GM19240 (cell line): ENCODE results near the gene MSRB2.
"Not testable (repeated sequence)": the region's sequence is repeated elsewhere in the genome, so short reads cannot be mapped to it uniquely, and the experiment has no call there.

ENCODE experiments used
- DNase-seq: peaks from one replicate; pipeline ENCODE4 v3.0.0; 2011; ENCODE audit warnings: low spot score; ENCODE audit not compliant: insufficient read length

Gene MSRB2

DNA sequence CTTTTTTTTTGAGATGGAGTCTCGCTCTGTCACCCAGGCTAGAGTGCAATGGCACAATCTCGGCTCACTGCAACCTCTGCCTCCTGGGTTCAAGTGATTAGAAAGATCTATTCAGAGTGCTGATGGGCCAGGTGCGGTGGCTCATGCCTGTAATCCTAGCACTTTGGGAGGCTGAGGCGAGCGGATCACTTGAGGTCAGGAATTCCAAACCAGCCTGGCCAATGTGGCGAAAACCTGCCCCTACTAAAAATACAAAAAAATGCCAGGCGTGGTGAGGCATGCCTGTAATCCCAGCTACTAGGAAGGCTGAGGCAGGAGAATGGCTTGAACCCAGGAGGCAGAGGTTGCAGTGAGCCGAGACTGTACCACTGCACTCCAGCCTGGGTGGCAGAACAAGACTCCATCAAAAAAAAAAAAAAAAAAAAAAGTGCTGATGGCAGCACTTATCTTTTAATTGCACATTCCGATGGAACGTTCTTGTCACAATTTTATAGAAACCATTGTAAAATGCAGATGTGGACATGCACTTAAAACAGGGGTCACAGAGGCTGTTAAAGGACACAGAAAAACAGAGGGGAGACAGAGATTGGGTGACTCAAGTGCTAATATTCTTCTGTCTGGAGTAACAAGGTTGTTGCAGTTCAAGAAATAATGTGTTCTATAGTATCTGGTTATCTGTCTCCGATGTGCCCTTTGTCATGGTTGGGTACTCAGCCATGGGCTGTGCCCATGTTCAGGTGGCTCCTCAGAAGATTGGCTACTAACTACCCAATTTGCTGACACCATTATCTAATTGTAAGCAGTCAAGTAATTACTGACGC lies 25.1 kb upstream of the MSRB2 start:
- not testable (repeated sequence) for DNase-seq

DNA sequence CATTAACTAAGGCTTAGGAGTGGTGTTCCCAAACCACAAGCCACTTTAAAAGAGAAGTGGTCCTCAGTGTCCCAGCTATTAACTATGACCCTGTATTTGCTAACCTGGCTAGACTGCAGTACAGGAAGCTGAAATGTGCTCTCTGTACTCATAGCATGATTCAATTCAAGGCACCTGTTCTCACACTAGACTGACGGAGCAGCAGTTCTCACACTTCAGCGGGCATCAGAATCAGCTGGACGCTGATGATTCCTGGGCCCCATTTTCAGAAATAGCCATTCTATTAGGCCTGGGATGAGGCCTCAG lies 24.5 kb upstream of the MSRB2 start:
- no peak for DNase-seq

DNA sequence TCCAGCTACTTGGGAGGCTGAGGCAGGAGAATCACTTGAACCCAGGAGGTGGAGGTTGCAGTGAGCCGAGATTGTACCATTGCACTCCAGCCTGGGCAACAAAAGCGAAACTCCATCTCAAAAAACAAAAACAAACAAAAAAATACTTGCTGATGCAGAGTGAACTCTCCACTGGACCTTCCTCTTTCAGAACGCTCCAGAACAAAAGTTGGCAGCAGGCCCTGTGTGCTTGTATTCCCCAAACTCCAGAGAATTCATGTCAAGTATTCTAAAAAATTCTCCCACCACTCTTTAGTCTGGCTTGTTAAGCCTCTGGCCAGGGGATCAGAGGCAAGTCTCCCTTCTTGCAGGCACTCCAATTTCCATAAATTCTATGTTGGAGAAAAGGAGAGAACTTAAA lies 22.8 kb upstream of the MSRB2 start:
- DNase-seq = not testable (repeated sequence)

DNA sequence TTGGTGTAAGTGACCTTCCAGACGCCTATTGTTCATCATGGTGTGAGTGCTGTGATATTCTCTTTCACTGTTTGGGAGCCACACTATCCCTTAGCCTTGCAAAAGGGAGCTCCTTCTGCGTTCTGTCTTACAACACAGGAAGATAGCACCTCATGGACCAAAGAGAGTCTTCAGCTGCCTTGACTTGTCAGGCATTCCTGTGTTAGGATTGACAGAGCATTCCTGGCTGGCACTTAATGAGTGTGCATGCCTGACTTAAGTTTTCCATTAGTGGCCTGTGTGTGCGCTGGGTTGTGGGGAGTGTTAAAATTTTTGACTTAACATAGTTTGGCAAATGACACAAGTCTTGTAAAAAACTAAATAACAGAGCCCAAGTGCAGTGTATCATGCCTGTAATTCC lies 21.9 kb upstream of the MSRB2 start:
- DNase-seq = no peak

DNA sequence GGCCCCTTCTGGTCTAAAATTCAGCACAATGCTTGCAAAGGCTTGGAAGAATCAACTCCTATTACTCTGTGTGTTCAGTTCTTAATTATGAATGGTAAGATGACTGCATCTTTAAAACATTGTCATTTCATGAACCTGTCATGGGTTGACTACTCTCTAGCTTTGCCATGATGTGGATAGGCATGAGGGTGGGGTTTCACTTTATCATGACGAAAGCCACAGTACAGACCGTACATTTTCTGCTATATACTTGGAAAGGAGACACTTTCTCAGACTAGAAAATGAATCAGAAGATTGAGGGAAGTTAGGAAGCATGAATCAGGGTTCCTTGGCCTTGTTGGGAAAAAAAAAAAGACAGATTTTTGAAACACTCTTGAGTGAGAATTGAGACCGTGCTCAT lies 19.7 kb upstream of the MSRB2 start:
- no peak for DNase-seq

DNA sequence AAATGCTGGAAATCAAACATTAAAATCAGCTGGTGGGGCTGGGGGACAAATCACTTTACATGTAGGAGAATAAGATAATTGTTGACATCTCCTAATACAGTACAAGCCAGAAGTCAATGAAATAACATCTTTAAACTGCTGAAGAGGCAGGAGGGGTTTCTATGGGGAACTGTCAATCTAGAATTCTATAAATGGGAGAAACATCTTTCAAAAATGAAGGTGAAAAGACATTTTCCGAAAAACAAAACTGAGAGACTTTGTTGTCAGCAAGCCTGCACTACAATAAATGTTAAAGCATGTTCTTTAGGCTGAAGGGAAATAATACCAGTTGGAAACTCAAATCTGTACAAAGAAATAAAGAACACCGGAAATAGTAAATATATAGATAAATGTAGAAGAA lies 17.3 kb upstream of the MSRB2 start:
- DNase-seq = no peak

DNA sequence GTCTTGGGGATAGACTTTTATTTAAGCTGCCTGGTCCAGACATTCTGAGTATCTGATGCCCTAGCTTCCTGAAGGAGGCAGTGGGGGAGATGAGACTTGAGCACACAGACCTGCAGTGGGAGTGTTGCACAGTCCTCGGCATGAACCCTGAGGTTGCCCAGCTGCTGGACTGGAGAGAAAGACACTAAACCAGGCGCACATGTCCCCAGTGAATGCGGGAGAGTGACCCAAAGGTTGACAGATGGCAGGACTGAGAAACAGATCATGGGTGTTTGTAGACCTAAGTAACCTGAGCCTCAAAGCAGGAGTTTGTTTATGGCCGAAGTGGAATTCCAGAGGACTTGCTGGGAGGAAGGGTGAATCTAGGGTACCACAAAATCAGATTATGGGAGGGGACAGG lies 15.7 kb upstream of the MSRB2 start:
- DNase-seq = no peak

DNA sequence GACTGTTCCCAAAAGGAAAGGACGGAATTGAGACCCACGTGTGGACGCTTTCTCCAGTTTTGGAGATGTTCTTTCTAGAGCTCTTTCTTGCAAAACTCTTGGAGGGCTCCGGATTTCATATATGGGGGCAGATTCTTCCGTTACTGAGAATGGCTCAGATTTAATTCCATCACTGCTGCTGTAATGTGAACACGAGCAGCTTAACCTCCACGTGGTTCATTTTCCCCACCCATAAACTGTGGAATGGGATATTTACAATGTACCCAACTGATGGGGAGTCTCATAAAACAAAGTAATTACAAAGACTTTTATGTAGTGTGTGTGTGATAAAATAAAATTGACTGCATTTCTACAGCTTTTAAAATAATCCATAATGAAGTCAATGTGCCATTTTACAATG lies 15.1 kb upstream of the MSRB2 start:
- DNase-seq = no peak

DNA sequence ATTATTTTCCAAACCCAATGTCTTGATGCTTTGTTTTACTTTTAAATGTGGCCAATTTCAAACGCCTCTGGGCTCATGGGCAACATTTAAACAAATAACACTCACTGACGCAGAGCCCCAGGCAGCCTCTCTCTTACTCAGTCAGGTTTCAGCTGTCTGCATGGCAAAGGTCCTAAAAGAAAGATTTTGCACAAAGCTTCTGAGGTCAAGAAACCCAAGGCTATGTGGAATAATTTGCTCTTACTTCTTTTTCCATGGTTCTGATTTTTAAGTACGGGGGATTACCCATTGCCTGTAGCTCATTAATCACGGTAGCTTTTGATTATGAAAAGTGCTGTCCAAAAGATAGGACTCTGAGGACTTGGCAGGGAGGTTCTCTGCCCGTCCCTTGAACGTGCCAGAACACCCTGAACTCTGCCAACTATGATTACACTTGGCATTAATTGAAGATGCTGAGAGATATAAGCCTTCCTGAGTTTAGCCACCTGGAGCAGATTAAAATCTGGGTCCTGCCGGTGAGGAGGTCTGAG lies 14.1 kb upstream of the MSRB2 start:
- no peak for DNase-seq

DNA sequence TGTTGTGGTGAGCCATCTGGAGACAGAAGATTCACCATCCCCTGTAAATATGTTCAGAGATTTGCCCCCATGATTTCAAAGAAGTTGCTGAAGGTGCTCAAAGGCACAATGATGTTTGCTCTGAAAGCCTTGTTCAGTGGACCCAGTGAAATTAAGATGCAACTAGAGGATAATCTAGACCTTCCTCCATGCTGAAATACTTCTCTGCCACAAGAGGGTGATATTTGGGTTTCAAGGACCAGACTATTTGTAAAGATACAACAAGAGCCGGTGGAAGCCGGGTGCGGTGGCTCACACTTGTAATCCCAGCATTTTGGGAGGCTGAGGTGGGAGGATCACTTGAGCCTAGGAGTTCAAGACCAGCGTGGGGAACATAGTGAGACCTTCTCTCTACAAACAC lies 13.5 kb upstream of the MSRB2 start:
- no peak for DNase-seq

DNA sequence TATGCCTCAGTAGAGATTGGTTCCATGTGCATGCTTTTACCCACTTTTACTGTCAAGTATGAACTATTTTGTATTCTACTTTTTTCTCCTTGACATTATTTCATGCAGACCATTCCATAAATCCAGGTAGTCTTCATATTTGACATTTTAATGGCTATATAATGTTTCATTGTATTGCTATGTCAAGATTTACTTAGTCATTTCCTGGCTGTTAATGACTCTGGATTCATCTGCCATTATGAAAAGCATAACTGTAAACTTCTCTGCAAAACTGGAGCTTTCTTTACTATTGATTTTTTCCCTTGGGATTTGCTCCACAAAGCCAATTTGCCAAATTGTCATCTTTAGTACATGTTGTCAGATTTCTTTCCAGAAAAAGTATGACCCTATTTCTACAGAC lies 6.8 kb upstream of the MSRB2 start:
- no peak for DNase-seq

DNA sequence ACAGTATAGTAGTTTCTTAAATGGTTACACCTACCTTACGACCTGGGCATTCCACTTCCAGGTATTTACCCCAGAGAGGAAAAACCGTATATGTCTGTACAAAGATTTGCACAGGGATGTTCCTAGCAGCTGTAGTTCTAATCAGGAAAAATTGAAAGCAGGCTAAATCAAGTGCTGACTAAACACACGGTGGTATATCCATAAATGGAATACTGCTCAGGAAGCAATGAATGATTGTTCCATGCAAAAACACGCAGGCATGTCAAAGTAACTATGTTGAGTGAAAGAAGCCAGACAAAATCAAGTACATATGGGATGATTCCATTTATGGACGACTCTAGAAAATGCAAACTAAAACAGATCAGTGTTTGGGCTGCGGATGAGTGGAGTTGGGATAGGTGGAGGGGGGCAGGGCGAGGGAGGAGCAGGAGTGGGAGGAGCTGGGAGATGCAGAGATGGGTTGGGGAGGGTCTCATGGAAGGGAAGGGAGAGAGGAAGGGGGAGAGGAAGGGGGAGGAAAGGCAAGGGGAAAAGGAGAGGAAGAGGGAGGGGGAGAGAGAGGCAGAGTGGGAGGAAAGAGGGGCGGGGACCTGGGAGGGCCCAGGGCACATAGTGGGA lies 484 bp upstream of the MSRB2 start:
- no peak for DNase-seq

DNA sequence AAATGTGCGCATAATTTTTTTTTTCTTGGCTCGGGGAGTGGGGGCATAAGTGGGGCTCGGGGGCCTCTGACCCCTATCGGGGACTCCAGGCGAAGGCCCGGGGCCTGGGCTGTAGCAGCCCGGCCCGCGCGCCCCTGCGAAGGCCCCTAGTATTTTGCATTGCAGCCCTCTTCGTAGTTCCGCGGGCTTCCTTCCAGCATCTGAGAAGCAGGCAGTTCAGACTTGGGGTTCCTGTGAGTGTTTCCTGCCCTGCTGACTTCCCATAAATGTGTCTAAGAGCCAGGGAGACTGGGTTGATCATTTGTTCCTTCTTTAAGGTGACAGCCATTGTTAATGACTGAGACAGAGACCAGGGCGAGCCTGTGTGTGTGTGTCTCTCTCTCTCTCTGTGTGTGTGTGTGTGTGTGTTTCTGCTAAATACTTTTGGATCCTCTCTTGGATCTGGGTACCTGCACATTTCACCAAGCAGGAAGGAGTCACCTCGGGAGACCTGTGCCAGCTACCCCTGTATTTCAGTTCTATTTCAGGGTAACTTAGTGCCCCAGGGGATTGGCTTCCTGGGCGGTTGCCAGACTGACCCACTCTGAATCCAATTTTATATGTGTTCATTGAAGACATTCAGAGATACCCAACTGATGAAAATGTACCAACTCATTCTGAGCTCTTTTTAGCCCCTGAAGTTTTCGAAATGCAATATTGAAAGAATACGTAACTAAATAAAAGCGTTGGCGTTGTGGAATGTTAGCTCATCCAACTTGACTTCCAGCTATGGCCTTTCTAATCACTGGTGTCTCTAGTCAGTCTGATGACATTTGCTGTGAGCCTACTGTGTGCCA lies 805 bp downstream of the MSRB2 start:
- DNase-seq = peak; percentile 20

DNA sequence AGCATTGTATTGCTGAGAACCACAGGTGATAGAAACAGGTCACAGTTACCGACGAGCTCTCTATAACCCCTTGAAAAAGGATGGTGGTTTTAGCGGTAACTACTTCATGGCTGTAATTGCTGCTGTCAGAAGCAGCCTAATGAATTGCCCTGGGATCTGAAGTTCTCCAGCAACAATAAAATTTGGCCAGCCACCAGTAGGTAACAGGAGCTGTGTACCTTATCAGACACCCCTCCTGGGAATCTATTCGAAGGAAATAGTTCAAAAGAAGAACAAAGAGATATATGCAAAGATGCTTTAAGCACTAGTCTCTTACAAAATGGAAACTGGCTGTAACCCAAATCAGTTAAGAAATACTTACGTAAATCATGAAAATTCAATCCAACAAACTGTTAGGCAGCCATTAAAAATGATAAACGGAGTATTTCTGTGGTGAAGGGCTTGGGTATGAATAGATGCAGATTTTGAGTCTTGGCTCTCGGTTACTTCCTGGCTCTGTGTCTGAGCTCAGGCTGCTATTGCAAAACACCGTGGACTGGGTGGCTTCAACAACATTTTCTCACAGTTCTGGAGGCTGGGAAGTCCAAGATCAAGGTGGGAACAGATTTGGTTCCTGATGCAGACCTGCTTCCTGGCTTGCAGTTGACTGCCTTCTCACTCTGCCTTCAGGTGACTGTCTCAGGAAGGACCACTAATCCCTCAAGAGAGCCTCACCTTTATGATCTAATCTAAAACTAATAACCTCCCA lies 1.6 kb downstream of the MSRB2 start:
- no peak for DNase-seq

DNA sequence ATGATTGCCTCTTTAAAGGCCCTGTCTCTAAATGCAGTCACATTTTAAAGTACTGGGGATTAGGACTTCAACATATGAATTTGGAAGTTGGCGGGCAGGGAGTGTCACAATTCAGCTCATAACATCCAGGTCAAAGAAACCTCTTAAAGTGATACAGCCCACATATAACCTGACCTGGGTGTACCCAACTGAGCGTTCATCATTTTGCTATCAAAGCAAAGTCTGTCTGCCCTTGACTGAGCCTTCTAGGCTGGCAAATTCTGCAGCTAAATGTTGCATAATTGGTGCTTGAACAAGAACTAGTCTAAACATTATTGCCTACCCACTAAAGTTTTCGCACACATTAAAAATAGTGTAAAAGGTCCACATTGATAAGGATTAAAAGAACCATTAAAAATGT lies 3.7 kb downstream of the MSRB2 start:
- no peak for DNase-seq

DNA sequence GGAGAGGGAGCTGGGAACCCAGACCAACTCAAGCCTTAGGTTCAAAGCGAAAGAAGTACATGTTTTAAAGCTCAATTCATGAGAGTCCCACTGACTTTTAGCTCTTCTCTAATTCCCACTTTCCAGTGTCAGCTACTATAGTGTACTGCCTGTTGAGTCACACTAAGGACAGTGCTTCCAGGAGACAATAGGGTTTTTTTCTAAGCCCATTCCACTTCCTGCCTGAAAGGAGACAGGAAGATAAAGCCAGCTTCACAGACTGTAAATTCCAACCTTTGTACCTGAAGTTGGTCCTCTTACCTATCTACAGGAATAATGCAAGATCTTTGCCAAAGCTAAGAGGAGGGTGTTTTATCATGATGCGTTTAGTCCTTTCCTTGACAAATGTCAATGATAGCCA lies 4.4 kb downstream of the MSRB2 start:
- DNase-seq = no peak

DNA sequence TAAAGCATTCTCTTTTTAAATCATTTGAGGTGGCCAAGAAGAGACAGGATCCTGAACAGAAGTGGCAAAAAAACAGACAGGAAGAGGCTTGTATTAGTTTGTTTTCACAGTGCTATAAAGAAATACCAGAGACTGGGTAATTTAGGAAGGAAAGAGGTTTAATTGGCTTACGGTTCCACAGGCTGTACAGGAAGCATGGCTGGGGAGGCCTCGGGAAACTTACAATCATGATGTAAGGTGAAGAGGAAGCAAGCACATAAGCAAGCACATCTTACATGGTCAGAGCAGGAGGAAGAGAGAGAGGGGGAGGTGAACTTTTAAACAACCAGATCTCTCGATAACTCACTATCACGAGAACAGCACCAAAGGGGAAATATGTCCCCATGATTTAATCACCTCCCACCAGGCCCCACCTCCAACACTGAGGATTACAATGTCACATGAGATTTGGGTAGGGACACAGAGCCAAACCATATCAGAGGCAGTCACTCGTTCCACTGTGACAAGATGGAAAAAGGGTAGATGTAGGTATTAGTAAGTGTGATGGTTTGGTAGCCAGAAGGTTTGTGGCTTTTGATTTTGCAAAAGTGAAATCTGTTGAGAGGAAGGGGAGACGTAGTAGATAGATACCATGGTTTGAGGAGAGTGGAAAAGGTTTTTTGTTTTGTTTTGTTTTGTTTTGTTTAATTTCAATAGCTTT lies 5.1 kb downstream of the MSRB2 start:
- no peak for DNase-seq

DNA sequence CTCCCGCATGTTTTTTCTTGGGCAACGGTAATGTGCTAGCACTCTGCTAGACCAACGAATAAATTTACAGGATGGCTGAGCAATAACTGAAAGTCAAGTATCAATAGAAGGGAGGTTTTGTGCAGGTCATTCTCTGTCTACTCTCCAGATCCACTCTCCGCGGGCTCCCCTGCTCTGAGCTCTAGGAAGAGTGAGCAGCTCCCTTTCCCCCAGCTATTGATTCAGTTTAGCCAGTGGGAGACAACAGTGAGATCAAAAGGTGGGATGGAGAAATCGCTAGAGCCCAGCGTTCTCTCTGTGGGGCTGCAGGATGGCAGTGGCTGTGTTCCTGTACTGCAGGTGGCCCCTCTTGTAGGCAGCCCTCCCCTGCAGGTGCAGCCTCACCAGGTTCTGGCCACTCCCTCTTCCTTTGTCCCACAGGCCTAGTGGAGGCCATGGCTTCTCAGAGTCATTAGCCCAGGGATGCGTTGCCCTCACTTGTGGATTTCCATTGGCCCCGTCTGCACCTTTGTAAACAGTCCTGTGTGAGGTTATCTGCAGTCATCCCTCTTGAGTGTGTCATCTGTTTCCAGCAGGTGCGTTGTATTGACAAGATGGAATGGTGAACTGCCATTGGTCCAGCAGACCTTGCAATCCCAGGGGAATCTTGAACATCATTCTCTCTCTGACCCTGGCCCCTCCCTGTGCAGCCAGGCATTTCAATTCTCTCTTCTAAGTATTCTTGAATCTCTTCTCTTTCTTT lies 11.1 kb downstream of the MSRB2 start:
- DNase-seq = no peak

DNA sequence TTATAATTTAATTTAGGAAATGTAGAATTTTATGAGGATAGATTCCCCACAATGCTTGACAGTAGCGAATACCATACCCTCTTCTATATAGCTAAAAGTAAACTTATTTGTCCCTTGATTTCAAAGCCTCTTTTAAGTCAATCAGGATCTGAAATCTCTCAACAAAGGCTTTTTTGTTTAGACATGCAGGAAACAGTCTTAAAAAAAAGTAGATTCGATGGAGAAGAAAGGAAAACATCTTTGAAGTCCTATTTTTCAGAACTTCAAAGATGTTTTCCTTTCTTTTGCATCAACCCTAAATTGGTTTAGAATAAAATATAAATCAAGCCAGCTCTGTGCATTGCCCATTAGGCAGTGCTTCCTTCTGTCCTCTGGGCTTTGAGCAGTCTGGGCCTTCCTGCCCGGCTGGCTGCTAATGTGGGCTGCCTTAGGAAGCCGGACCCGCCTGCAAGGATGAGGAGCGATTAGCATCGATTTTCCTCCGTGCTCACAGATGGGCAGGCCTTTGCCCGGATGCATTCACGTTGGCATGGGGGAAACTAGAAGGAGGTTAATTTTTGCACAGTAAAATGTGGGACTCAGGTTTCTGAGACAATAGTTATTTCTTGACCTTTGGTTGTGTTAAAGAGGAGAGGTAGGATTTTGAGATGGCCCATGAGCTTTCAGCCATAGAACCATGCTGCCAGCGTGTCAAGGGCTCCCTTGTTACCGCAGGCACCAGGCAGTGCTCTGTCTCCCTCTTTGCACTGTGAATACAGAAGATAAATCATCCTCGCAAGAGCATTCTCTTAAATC lies 15.5 kb downstream of the MSRB2 start:
- DNase-seq = no peak
